ENCODE results near the gene RTP5.

DNA sequence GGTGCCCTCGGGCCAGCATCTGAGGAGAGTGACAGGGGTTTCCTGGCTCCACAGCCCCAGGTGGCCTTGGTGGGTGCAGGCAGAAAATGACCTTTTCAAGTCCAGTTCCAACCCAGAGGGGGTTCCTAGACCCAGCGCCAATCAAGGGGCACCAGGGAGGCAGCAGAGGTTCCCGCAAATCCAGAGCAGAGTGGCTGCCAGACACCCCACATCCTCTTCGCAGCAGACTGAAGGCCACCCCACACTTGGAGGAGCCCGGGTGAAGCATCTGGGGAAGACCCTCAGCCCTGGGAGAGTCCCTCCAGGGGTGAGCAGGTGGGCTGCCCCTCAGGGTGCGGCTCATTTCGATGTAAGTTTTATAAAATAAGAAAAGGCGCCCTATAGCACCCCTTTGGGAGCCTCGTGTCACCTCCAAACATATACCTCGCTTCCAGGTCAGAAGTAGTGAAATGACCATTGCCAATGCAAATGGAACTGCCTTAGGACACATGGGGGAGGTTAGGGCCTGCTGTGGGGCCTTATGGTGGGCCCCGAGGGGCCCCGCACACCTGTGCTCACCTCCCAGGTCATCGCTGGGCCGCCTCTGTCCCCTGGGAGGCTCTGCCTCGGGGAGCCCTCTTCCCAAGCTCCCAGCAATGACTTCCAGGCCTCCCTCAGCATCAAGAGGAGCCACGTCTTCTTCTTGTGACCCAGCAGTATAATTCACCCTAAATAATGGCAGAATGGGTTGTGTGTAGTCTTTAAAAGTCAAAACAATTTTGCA is 11.0 kb downstream of the RTP5 start:
- TF ChIP-seq POLR2A (IDR thresholded peaks at IDR 0.05) (no peak), POLR2AphosphoS5 (IDR thresholded peaks at IDR 0.05) (no peak)
- TF ChIP-seq, protein P1, sequence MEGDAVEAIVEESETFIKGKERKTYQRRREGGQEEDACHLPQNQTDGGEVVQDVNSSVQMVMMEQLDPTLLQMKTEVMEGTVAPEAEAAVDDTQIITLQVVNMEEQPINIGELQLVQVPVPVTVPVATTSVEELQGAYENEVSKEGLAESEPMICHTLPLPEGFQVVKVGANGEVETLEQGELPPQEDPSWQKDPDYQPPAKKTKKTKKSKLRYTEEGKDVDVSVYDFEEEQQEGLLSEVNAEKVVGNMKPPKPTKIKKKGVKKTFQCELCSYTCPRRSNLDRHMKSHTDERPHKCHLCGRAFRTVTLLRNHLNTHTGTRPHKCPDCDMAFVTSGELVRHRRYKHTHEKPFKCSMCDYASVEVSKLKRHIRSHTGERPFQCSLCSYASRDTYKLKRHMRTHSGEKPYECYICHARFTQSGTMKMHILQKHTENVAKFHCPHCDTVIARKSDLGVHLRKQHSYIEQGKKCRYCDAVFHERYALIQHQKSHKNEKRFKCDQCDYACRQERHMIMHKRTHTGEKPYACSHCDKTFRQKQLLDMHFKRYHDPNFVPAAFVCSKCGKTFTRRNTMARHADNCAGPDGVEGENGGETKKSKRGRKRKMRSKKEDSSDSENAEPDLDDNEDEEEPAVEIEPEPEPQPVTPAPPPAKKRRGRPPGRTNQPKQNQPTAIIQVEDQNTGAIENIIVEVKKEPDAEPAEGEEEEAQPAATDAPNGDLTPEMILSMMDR (IDR thresholded peaks at IDR 0.05) = no peak

Data from gastroesophageal sphincter (tissue), 3 donors.